ENCODE results near the gene ELP6.

The ELP6 gene, protein sequence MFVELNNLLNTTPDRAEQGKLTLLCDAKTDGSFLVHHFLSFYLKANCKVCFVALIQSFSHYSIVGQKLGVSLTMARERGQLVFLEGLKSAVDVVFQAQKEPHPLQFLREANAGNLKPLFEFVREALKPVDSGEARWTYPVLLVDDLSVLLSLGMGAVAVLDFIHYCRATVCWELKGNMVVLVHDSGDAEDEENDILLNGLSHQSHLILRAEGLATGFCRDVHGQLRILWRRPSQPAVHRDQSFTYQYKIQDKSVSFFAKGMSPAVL

DNA sequence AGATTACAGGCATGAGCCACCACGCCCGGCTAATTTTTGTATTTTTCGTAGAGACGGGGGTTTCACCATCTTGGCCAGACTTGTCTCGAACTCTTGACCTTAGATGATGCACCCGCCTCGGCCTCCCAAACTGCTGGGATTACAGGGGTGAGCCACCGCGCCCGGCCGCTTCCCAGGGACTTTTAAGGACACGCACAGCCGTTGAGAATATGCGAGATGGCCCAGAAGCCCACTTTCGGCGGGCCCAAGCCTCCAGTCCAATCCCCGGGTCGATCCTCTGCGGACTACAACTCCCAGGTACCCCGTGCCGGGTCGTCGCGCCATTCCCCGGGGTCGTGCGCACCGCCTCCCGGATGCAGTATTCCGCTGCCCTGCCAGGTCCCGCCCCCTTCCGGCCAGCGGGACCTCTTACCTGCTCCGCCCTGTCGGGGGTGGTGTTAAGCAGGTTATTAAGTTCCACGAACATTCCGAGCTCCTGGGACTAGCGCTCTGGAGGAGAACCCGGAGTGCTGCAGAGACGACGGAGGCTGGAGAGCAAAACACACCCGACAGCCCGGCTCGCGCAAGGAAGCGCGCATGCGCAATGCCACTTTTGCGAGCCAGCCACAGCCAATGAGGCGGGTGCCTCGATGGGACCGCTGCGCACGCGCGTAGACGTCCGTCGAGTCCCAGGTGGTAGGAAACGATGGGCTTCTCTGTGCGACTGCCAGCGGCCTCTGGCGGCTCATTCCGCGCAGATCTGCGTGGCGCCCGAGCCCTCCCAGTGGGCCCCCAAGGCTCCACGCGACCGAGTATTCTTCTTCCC is at the start of gene ELP6:
TSS of gene ELP6 (minus strand) at position 588 of the 805 bp plus-strand sequence. CDS start at position 466, 122 bp downstream.
- peak; percentile 93 for DNase-seq (ENCODE audit: low read depth in 2 of 2)

DNA sequence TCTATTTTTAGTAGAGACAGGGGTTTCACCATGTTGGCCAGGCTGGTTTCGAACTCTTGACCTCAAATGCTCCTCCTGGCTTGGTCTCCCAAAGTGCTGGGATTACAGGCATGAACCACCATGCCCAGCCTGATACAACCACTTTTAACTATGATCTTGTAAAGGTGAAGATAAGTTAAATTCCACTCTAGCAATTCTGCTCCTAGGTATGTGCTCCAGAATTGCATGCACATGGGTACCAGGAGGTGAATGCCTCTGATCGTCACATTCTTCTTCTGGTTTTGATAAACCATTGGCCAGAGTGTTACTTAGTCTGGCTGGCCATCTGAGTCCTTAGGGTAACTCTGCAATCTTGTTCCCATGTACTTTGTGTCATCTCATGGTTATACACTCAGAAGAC is 42.8 kb upstream of the ELP6 start:
- no peak for DNase-seq (ENCODE audit: low read depth in 2 of 2)

DNA sequence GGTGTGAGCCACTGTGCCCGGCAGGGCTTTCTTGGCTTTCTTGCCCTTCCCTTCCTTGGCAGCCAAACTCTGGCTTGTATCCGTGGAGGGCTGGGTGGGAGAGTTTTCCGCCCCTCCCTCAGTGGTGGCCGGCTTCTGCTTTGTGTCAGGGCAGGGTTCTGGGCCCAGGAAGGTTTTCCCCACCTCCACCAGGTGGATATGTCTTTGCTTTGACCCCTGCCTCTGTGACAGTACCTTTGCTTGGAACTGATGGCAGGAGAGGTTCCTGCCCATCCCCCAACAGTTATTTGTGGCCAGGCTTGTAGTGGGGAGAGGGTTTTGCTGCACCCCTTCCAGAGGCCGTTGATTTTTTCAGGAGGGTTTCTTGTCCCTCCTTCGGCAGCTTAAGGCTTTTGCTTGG is 40.8 kb upstream of the ELP6 start:
- no peak for DNase-seq (ENCODE audit: low read depth in 2 of 2)

DNA sequence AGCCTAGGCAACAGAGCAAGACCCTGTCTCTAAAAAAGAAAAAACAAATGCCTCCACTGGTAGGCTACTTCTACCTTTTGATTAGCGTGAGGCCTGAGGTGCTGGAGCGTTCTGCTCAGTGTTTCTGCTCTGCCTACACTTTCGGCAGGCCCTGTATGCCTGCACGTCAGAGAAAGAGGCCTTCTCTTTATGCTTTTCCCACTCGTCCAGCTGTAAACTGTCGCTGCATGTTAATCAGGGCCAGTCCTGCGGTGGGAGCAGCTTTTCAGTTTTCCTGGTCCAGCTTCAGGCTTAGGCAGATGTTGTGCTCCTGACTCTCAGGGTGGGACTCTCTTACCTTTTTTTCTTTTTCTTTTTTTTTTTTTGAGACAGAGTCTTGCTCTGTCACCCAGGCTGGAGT is 39.9 kb upstream of the ELP6 start:
- no peak for DNase-seq (ENCODE audit: low read depth in 2 of 2)

DNA sequence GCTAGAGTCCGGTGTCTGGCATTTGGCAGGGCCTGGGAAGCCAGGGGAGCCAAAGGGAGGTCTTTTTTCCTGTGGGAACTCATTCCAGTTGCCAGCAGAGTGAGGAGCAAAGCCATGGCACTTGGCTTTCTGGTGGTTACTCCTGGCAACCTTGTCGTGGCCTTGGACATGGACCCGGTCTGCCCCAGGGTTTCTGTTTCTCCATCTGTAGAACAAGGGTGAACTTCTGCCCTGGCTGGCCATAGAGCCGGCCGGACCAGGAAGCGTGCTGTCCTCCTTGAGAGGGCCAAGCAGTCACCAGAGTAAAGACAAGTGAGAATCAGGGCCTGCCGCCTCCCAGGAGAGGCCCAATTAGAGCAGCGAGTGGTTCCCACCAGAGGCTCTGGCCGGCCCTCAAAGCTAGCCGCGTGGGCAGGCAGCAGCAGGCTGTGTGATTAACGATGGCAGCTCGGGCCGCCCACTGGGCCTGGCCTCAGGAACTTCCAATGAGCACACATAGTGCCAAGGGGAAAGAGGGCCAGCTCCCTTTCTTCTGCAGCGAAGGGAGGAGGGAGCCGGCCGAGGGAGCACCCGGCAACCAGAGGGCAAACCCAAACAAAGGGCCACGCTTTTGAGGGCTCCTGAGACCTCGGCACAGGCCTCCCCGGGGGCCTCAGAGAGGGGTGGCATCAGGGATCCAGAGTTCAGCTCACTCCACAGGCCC is 29.1 kb upstream of the ELP6 start:
- no peak for DNase-seq (ENCODE audit: low read depth in 2 of 2)

DNA sequence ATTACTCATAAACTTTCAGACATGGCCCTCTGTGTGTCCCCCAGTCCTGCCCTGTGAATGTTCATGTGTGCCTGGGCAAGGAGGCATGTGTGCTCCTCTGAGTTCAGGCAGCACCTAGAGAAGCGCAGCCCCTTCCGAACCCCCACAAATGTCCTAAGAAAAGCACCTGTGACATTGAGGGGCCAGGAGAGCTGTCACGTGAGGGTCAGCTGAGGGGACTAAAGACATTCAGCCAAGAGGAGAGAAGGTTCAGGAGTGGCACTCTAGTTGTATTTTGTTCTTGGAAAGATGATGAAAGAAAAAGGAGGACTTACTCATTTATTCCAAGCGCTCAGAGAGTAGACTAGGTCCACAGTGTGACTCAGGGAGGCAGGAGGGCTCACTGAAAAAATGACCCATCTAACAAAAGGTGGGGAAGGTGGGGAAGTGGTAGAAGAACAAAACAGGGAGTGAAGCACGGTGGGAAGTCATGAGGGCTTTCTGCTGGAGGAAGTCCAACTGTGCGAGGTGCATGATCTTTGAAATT is 28.1 kb upstream of the ELP6 start:
- no peak for DNase-seq (ENCODE audit: low read depth in 2 of 2)

DNA sequence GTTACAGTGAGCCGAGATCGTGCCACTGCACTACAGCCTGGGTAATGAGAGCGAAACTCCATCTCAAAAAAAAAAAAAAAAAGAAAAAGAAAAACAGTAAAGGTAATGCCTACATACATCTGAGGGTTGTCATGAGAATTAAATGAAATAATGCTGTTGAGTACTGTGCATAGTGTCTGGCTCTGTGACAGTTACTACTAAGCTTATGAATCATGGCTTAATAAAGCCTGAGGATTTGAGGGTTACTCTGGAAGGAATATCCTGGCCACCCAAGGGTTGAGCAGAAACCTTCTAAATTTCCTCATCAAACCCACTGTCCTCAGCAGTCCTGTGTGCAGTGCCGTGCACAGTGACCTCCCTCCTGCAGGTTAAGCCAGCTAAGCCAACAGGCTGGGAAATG is 26.8 kb upstream of the ELP6 start:
- DNase-seq (ENCODE audit: low read depth in 2 of 2): no peak

DNA sequence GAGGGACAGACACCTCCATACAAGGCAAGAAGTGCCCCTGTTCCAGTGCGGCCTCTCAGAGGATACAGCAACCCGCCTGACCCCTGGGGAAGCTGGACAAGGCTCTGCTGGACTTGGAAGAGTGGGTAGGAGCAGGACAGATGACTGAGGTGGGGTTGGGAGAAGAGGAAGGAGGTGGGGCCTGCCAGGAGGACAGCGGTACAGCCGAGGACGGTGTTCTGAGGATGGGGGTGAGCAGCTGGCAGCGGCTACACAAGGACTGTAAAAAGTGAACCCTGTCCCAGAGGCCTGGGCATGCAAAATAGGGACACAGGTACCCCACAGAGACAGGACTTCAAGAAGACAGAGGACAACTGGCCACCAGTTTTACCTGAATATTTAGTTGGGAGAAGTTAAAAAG is 23.5 kb upstream of the ELP6 start:
- DNase-seq (ENCODE audit: low read depth in 2 of 2): no peak

DNA sequence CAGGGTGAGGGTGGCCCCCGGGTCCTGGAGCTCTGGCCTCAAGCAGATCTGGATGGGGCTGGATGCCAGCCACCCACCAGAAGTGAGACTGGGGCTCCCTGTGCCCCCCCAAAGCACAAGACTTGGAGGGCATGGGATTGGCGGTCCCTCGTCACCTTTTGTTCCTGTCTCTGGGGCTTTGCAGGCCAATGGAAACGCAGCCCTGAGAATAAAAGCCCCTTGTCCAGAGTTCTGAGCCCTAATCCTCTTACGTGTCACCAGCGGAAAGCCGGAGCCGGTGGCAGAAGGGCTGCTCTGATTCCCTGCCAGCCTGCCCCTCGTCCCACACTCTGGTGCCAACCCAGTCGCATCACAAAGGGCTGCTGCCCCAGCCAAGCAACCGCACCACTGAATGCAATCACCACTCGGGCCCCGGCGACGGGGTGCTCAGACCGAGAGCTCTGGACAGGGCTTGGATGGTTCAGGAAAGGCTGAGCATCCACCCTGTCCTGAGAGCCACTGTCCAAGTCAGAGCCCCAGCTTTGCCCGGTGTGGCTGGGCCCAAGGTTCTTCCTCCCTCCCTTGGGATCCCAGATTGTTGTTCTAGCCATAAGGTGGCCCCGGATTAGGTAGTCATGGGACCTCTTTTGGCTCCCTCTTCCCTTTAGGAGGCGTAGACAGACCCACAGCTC is 22.8 kb upstream of the ELP6 start:
- no peak for DNase-seq (ENCODE audit: low read depth in 2 of 2)

DNA sequence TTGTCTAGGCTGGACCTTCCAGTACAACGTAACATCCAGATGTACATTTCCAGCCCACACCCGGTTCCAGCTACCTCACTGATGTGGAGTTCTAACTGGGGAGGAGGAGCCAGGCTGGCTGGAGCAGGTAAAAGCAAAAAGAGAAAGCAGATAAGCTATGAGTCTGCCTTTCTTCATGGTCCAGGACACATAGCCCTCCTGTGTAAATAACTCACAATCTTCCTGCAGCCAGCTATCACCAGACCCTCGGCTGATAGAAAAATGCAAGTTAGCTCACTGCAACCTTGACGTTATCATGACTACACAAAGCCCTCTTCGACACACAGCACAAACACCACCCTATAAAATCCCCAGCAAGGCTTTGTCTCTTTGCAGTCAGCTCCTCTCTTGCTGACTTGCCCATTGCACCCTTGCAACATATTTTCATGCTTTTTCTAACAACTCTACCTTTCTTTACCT is 20.5 kb upstream of the ELP6 start:
- no peak for DNase-seq (ENCODE audit: low read depth in 2 of 2)

DNA sequence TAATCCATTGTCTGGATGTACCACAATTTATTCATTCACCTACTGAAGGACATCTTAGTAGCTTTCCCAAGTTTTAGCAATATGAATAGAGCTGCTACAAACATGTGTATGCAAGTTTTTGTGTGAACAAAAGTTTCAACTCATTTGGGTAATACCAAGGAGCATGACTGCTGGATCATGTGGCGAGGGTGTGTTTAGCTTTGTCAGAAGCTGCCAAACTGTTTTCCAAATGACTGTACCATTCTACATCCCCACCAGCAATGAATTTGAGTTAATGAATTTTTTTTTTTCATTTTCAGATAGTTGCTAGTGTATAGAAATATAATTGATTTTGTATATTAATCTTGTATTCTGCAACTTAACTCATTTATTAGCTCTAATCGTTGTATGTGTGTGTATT is 20.0 kb upstream of the ELP6 start:
- no peak for DNase-seq (ENCODE audit: low read depth in 2 of 2)

DNA sequence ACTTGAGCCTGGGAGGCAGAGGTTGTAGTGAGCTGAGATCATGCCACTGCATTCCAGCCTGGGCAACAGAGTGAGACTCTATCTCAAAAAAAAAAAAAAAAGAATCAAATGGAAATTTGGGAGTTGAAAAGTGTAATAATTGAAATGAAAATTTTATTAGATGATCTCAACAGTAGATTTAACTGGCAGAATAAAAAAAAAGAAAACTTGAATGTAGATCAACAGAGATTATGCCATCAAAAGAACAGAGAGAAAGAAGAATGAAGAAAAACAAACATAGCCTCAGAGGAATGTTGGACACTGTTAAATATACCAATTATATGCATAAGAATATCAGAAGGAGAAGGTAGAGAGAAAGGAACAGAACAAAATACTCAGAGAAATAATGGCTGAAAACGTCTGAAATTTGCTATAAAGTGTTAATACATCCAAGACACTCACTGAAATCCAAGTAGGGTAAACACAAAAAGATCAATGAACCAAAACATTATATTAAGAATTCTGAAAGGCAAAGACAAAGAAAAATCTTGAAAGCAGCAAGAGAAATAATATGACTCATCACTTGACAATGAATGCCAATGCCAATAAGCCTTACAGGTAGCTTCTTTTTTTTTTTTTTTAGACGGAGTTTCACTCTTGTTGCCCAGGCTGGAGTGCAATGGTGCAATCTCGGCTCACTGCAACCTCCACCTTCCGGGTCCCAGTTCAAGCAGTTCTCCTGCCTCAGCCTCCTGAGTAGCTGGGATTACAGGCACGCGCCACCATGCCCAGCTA is 14.6 kb upstream of the ELP6 start:
- no peak for DNase-seq (ENCODE audit: low read depth in 2 of 2)

DNA sequence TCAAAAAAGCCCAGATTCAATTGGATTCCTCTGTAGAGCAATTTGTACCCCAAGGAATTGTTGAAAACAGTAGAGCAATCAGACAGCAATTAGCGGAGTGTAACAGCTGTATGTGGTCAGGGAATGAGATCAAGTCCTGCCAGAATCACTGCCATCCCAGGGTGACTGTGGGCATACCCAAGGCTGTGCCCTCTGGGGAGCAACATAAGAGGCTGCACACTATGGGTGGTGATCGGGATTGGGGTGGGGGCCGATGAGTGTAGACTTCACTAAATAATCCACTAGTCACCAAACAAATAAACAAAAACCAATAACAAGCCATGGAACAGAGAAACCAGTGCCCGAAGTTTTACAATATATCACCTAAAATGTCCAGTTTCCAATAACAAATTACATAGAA is 12.1 kb upstream of the ELP6 start:
- no peak for DNase-seq (ENCODE audit: low read depth in 2 of 2)

DNA sequence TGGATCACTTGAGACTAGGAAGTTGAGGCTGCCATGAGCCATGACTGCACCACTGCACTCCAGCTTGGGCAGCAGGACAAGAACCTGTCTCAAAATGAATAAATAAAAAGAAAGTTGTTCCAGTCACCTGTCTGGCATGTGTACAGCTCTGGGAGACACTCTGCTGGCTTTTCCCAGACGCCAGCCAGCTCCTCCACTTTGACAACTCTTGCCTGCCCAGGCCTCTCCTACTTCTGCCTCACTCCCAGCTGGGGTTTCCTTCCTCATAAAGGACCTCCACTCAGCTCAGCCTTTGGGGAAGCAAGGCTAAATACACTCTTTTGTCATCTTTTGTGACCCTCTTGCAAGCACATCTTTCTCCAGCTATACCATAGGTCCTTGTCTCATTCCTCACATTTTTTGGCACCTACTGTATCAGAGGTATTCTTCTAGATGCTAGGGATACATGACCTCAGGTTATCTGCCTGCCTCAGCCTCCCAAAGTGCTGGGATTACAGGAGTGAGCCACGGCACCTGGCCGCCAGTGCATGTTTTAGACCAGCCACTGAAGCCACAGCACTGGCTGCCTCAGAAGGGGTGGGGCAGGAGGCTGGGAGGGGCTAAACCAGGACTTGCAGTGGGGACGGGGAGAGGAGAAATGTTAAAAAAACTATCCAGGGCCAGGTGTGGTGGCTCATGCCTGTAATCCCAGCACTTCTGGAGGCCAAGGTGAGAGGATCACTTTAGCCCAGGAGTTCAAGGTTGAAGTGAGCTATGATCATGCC is 10.0 kb upstream of the ELP6 start:
- no peak for DNase-seq (ENCODE audit: low read depth in 2 of 2)

DNA sequence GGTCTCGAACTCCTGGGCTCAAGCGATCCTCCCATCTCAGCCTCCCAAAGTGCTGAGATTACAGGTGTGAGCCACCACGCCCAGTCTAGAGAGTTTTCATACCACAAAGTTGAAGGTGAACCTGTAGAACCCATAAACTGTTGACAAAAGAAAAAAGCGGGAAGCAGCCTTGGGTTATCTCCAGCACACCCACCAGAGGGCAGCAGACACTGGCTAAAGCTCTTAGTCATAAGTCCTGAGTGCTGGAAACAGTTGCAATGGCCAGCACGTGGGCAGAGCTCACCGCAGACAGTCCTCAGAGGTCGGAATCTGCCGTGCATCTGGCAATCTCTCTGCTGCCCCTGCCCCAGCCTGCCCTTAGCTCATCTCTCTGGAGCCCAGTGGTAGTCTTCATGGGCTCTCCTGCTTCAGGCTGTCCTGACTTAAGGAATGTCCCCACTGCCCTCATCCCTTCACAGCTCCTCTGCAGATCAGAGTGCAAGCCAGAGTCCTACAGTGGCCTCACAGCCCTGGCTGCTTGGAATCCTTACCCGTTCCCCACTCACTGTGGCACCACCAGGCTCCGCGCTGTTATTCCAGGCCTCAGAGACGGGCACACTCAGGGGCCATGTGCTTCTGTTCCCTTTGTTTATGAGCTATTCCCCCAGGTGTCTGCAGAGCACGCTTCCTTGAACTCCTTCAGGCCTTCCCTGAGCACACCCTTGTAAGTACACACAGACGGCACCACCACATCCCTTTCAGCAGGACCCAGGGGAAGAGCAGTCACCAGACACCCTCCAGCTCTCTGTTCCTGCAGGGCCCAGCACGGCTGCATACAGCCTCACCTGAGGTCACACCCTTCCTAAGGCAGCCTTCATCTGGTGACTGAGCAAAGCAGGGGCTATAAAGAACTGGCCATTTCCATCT is 8.8 kb upstream of the ELP6 start:
- DNase-seq (ENCODE audit: low read depth in 2 of 2): peak; percentile 57 to 60

DNA sequence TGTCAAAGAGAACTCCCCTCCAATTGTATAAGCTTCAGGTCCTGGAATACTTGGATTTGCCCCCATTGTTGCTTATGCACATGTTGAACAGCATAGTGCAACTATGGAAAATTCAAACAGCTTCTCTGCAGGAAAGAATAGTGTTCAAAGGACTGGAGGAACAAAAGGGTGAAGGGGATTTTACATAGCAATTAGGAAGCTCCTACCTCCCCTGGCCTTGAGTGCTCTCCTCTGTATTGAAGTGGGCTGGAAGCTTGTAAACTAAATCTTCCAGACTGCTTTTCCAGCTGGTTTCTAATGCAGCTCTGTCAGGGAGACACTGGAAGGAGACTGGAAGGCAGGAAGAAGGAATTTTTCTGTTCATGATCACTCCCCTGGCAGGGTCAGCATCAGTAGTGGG is 7.2 kb upstream of the ELP6 start:
- no peak for DNase-seq (ENCODE audit: low read depth in 2 of 2)

DNA sequence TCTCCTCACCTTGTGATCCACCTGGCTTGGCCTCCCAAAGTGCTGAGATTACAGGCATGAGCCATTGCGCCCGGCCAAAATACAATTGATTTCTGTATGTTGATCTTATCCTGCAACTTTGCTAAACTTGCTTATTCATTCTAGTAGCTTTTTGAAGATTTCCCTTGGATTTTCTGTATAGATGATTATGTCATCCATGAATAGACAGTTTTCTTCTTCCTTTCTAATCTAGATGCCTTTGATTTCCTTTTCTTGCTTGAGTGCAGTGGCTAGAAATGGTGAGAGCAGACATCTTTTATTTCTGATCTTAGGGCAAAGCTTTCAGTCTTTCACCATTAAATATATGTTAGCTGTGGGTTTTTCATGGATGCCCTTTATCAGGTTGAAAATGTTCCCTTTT is 4.4 kb upstream of the ELP6 start:
- DNase-seq (ENCODE audit: low read depth in 2 of 2): no peak

DNA sequence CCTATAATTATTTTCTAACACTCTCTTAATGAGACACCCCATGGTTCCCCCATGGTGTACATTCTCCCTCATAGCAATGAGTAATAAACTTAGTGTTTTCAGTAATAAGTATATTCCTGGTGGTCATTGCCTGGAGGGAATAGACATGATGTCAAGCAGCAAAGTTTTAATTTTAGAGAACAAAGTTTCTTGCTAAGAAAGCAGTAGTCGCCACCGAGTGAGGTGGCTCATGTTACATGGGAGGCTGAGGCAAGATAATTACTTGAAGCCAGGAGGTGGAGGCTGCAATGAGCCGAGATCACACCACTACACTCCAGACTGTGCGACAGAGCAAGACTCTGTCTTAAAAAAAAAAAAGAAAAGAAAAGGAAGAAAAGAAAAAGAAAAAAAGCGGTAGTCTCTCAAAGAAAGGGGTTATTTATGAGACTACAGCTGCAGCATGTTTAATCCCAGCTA is 2.4 kb upstream of the ELP6 start:
- DNase-seq (ENCODE audit: low read depth in 2 of 2): no peak

DNA sequence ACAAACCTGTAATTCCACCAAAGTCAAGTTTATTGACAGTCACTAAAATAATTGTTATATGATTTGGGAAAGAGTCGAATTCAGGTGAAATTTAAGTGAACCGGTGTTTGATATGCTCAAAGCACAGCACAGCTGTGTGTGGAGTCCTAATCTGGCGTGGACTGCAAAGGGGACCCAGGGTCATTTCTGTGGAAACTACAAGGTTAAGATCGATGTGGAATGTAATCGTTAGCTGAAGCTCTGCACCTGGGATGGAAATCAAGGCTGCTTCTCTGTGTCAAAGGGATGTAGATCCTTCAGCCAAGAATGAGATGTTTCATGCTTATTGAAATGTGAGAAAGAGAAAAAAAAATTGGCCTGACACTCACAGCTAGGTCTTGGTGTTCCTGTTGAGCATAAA is 1.6 kb upstream of the ELP6 start:
- DNase-seq (ENCODE audit: low read depth in 2 of 2): no peak
